Activated CD4-positive, CD25-positive, alpha-beta regulatory T cell treated with anti-CD3 and anti-CD28 coated beads, Interleukin-2, amount 50 U/mL, for 24 hours (primary cell): ENCODE results near the gene ARID5B.

Source experiments
- ATAC-seq, 2 donors: fragments of 150-1000 bp; cut with Tn5 transposase; one replicate each; pipeline ENCODE4 v1.10.0; 2021; ENCODE audit warnings: mild to moderate bottlenecking in 1 of 2, moderate library complexity in 1 of 2

The ARID5B gene

DNA sequence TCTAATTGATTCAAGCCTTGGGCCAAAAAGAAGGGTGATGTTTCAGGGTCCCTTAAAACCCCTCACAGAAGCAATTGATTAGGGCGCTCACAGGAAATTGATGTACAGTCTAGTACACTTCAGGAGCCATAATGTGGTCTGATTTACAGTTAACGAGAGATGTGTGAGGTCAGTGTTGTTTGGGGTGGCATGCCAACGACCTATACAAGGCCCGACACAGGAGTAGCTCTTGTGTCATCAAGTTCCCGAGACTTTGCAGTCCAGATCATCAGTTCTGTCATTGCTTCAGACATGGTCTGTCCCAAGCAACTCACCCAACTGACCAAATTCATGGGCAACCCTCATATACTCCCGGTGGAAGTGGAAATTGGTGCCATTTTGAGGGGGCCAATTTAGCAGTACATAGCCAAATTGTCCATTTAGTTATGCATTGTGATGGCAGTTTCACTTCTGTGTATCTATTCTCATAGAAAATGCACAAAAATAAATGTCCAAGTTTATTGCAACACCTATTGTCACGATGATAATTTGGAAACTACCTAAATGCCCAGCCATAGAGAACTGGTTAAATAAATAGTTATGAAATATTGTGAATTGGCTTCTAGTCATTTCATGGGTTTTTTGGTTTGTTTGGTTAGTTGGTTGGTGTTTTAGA lies 18.0 kb upstream of the ARID5B start:
- ATAC-seq = no peak

DNA sequence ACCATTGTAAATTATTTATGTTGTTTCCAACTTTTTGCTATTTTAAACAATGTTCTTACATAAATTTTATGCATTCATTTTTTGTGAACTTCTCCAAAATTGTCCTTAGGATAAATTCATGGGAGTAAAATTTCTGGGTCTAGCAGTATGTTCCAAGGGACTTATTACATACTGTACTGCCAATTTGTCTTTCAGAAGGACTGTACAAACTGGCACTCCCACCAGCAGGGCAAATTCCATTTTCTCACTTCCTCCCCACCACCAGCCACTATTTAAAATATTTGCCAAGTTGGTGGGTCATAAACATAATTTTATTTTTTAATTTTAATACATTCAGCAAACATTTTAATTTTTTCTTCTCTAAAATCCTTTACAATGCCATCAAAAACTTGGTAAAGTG lies 13.7 kb upstream of the ARID5B start:
- ATAC-seq = no peak

DNA sequence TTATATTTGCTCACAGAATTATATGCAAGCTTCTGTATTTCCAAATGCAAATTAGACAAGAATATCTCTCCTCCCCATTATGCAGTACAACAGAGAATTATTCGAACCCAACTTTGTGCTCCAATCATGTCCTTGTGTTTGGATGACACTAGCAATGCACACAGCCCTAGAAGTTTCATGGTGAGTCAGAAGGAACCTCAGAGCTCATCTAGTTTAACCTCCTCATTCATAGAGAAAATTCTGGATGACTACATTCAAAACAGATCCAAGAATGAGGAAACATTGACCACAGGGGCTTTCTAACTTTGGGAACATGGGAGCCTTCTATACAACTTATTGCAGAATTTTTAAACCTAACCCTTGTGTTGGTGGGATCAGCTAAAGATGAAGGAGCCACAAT lies 12.8 kb upstream of the ARID5B start:
- peak; percentile 60 to 71 for ATAC-seq

DNA sequence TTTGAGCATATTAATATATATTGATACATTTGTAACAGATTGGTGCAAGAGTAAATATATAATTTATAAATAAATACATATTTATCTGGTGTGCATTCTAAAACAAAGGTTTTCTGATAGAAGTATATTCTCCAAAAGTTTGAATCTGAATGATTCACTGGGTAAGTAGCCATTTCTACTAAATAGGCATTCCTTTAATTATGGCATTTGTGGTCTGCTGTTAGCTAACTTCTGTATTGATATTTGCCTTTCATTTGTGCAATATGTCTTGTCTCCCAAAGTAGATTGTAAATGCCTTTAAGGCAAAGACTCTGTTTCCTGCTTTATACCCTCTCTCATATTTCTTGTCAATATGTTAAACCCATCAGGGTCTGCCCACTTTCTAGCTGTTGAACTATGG lies 11.1 kb upstream of the ARID5B start:
- ATAC-seq = no peak

DNA sequence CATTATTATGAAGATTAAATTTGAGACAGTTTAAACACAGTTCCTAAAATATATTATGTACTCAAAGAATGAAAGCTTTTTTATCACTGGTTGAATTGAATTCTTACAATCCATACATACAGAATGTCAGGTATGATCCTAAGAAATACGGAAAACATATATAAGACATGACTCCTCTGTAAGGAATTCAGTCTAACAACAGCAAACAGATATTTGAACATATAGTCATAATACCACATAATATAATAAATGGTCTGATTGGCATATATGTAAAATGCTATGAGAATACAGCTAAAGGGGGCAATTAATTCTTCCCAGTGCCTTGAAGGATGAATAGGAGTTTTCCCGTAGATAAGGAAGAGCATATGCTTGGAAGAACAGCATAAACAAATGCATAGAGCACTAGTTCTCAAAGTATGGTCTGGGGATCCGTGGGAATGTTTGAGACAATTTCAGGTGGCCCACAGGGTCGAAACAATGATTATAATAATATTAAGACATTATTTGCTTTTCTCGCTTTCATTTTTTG lies 10.6 kb upstream of the ARID5B start:
- ATAC-seq = no peak

DNA sequence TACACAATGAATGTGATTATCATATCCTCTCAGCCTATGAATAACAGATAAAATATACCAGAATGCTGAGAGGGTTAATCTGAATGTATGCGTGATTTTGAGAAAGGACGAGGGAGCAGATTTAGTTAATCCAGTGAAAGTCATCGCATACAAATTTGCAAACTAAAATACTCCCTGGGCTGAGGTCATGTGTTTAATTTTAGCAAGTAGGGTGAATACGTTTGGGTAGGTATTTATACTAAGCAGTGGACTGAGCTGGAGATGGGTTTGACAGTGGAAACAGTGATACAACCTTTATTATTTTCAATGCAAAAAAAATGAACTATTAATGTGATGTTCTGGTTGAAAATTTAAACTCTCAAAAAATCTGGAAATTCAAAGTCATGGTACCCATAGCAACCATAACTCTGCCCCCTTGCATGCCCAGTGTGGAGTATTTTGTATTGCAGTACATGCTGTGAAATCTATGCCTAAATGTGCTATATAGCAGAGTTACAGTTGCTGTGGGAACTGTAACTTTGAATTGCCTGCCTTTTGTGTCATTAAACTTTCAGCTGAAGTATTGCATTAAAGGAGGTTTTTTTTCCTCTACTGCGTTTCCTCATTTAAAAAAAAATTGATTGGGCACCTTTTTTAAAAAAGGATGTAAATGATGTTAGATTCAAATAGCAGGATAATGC lies 9.5 kb upstream of the ARID5B start:
- ATAC-seq = no peak

DNA sequence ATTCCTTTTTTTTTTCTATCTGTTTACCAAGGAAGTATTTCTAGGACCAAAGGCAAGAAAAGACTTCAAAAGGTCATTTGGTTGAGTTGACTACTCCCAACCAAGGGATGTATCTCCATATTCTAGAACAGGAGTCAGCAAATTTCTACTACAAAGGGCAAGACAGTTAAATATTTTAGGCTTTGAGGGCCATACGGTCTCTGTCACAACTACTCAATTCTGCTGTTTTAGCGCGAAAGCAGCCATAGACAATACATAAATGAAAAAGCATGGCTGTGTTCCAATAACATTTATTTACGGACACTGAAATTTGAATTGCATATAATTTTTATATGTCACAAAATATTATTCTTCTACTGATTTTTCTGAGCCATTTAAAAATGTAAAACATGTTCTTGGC lies 8.5 kb upstream of the ARID5B start:
- ATAC-seq = no peak

DNA sequence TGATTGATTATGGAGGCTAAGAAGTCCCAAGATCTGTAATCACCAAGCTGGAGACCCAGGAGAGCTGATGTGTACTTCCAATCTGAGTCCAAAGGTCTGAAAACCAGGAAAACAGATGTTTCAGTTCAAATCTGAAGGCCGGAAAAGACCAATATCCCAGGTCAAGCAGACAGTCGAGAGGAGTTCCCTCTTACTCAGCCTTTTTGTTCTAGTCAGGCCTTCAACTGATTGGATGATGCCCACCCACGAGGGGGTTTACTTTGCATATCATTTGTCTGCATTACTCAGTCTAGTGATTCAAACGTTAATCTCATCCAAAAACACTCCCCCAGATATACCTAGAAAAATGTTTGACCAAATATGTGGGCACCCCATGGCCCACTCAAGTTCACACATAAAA lies 7.4 kb upstream of the ARID5B start:
- ATAC-seq = peak; percentile 55 to 63

DNA sequence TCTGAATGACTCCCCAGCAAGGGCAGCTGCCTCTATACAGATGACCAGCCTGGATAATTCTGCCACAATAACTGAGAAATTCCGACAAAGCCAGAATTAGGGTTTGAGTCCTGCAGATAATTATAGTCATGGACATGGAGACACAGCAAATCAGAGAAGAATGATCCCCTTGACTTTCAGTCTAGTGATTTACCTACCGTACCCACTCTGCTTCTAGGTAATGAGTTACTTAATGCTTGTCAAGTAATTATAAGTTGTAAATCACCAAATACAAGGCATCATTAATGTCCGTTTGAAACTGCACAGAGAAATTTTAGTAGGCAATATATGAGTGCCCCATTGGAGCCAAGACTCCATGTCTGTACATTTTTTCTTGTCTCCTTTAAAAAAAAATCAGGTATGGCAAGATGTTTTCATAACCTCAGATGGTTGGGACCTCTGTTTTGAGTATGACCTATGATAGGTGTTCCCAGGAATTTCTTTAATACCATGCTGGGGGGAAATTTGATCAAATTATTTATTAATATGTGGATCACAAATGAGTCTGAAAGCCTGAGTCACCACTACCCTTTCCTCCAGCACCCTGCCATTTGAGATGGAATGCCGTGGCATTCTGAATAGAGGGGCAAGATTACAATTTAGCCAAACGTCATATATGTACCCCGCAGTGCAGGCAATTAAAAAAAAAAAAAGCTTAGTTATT lies 5.5 kb upstream of the ARID5B start:
- ATAC-seq = no peak

DNA sequence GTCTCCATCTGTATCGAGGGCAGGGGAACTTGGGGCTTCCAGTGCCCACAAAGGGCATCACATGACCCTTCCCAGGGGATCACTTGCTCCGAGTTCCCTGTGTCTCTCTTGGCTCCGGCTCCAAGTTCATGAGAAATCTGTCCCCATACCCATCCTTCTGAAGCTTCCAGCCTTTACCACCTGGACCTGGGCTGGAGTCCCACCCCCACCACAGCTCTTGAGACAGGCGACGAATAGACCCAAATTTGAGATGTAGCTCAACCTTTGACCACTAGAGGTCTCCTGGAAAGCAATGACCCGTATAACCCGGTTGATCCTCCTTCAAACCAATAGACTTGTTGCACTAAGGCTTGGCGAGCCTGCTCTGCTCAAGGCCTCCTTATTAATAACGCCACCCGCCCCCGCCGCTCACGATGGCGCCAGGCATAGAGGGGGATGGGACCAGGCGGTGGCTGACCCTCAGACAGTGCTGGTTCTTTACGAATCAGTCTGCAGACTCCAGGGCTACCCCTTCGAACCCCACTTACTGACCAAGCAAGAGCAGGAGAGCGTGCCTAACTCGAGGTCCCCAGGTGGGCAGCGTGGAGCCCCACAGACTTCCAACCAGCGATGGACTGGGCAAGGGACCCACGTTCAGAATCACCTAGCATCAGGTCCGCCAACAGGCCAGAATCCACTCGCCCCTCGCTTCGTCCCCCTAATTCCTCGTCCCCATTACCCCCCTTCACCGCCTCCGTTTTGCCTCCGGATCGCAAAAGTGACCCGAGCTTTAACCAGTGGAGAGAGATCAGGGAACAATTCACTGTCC lies 4.4 kb upstream of the ARID5B start:
- peak; percentile 66 to 72 for ATAC-seq

DNA sequence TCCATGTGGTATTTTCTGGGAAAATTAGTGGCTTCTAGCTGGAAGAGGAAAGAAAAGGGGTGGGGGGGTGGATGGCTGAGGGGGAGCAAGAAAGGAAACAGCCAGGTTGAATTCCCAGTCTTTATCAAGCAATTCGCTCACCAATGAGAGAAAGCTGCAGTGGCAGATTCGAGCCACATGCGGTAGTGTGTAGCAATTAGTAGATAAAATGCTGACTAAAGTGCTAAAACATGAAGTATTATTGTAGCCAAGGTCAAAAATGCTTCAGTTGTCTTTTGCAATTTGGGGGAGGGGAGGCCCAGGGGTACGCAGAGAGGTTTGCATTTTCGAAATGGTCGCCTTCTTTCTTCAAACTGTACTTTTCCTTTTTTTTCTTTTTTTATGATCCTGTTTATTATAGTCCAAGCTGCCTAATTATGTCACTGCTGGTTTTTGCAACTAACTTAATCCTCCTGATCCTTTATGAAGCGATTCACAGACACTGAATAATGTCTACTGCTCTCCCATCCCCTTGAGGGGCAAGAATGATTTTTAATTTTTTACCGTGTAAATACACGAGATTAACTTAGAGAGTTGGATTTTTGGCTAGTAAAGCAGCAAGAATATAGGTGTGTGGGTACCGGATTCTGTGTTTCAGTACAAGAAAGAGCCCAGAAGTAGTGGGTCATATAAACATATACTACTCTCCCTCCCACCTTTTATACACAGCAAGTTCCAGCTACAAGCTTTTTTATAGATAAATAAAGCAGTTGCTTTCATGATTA lies 3.6 kb upstream of the ARID5B start:
- ATAC-seq = no peak

DNA sequence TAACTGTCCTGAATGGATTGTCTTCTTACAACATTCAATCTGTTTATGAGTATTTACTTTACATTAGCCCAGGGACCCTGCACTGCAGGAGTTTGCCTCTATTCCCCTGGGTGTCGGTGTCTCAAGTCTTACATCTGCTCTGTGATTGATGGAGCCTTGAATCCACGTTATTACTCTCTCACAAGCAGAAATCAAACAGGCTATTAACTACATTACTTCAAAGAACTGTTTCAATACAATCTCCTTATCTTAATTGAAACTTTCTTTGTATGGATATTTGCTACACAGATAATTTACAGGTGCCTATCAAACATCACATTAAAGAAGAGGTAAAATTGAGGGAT lies 3.1 kb upstream of the ARID5B start:
- ATAC-seq = no peak

DNA sequence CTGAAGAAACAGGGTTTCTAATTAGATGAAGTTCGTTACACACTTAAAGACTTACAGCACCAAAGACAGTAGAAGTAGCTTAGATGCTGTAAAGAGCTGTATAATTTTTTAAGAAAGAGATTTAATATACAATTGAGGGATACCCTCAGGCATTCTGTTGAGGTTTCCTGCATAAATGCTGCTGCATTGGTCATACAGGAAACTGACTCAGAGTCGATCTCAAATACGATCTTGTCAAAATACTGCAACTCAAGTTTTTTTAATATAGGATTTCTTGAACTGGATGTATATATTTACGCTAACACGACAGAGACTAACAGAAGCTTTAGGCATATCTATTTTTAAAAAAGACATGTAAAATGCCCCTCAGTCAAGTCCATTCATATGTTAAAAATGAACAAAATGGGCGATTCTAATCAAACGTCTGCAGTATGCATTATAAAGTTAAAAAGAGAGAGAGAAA lies 2.4 kb upstream of the ARID5B start:
- ATAC-seq = no peak

DNA sequence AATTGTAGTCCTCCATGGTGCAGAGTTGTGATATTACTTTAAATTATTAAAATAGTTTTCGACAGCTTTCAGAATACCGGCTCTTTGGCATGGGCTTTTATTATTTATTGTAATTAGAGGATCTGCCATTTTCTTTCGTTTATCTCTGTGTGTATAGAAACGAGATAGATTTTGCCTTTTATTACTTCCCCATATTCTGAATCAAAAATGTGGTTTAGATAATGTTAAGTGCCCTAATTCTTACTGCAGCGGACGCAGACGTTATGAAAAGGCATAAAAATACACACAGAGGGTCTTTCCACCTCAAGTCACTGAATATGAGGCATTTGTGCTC lies 1.9 kb upstream of the ARID5B start:
- no peak for ATAC-seq

DNA sequence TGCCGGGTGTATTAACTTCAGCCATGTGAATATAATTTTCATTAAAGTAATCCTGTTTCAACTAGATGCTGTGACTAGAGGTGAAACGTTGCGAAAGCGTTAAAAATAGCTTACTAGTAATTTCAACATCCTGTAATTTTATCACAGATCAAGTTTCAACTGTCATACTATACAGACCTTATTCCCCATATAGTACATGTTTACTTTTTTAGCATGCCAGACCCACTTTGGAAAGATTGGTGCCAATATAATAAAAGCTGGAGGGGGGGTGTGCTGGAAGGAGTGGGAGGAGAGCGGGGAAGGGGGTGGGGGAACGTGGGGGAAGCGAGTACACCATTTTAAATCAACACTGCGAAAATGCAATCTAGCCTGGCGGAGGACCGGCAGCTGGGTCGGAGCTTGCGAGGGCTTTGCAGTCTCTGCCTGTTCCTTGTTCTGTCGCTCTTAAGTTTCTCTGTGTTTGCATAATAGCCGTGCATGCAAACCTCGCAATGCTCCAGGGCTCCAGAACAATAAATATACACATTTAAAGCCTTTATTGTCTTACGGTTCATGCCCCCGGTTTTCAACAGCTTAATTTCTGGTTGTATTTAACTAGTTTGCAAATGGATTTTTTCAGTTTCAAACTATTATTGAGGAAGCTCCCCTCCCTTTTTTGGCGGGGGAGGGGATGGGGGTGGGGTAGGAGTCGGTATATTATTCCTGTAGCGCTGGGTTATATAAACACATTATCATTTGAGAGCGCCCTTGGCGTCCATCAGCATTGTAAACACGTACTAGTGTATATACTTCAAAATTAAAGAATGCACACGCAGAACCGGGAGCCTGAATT lies 1.3 kb upstream of the ARID5B start:
- ATAC-seq = no peak

DNA sequence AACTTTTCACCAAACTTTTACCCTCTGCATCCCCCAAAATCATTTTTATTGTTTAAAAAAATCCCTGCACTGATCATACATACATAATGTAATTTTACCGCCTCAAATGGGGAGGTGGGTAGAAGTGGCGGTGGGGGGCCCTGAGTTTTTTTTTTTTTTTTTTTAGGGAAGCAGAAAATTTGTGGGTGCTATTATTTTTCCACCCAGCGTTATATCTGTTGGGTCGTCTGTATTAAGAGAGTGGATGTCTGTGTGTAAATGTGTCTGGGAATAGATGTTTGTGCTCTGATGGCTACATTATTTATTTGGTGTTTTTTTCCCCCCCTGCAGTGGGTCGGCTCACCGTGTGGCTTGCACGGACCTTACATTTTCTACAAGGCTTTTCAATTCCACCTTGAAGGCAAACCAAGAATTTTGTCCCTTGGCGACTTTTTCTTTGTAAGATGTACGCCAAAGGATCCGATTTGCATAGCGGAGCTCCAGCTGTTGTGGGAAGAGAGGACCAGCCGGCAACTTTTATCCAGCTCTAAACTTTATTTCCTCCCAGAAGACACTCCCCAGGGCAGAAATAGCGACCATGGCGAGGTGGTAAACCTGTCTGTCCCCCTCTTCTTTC lies 438 bp downstream of the ARID5B start:
- no peak for ATAC-seq

DNA sequence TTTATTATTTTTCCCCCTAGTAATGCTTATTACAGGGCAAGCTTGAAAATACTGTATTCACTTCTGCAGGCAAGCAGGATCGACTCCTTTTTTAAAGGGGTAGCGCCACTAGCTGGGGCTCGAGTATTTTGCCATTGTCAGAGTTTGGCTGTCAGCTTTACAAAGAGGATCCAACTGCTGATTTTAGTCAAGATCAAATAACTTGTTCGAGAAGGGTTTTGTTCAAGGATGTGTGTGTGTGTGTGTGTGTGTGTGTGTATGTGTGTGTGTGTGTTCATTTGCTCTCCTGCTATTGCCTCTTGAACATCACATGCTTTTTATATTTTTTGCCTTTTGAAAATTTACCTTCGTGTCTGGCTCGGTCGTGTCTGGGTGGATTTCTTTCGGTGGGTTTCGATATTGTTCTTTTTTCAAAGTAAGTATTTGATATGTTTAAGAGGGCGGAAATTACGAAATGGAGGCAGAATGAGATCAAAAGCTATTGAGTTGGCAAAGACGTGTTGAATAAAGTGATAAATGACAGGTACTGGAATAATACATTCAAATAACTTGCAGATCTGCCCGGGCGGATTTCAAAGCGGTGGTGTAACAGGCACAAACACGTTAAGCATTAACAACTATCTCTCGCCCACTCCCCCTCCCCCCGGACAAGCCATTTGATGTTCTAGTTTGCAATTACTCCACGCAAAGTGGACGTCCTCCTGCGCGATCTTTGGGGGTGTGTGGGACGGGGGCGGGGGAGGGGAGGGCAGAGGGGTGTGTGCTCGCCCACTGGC lies 1.1 kb downstream of the ARID5B start:
- peak; percentile 25 to 33 for ATAC-seq

DNA sequence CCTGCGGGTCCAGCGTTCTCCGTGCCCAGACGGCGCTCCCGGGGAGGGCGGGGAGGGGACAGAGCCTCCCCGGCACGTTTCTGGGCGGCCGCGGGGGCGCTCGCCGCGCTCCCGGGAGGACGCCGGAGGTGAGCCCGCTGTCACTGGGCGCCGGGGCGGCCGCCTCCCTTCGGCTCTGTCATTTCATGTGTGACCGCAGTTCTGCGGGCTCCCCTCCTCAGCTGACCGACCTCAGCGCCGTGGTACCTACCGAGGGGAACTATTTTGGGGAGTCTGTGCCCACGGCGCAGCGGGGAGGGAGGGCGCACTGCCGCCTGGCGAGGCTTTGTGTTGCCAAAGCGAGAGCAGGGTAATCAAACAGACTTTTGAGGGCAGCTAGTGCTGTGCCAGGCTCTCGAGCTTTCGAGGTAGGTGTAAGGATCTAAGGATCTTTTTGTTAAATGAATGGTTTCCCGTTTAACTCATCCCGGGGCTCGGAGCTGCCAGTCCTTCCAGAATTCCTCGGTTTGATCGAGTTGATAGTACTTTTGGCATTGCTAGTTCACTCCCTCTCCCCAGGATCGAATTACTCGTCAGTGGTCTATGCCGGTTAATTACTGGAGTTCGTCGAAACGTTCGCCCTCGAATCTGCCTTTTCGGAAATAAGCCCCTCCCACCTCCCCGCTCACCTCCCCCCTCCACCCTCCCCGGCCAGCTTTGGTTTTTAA lies 1.9 kb downstream of the ARID5B start:
- ATAC-seq = peak; percentile 46 to 49

DNA sequence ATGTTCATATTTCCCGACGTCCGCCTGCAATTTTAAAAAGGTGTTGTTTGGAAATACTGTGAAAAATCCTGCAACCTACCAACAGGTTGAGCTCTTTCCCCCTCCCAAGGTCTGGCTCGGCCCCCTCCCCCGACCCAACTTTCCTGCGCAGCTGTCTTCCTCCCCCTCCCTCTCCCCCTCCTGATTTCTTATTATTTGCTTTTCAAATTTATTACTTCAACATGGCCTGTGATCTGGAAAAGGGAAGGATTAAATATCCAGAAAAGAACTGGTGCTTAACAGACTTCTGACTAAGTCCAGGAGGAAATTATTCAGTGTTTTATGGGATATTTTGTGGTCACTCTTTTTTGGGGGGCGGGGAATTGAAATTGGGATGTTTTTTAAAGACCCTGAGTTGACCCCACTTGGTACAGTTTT lies 2.4 kb downstream of the ARID5B start:
- ATAC-seq = no peak
